NOMO-1 treated with dmso at 0.1 percent for 144 hours (cell line): ENCODE results near the gene SORCS1.

Experiments
- DNase-seq: peaks from one replicate; lab custom pipeline; 2025; ENCODE audit not compliant: unreplicated experiment; lab: John Stamatoyannopoulos, UW

SORCS1 gene

GRCh38 chr10:106826716-106827115 is 337.8 kb downstream of the SORCS1 start:
- DNase-seq: no peak

GRCh38 chr10:106825576-106826364 is 338.7 kb downstream of the SORCS1 start:
- DNase-seq: no peak

- no peak for DNase-seq
These were observed 343.9 kb downstream of the SORCS1 start for GRCh38 chr10:106820579-106820978.

GRCh38 chr10:106819490-106819889 is 345.0 kb downstream of the SORCS1 start:
- peak; percentile 6 for DNase-seq

- DNase-seq: no peak
These were observed 348.0 kb downstream of the SORCS1 start for GRCh38 chr10:106816318-106817085.

- peak; percentile 48 for DNase-seq
These were observed 349.0 kb downstream of the SORCS1 start for GRCh38 chr10:106815427-106816043.

GRCh38 chr10:106804992-106805582 is 359.4 kb downstream of the SORCS1 start:
- no peak for DNase-seq

GRCh38 chr10:106802949-106803348 is 361.6 kb downstream of the SORCS1 start:
- DNase-seq: no peak

- peak; percentile 15 for DNase-seq
These were observed 364.7 kb downstream of the SORCS1 start for GRCh38 chr10:106799776-106800175.

- DNase-seq: peak; percentile 15
These were observed 368.9 kb downstream of the SORCS1 start for GRCh38 chr10:106795619-106796018.

- no peak for DNase-seq
These were observed 370.9 kb downstream of the SORCS1 start for GRCh38 chr10:106793617-106794016.

GRCh38 chr10:106789623-106790022 is 374.9 kb downstream of the SORCS1 start:
- no peak for DNase-seq

GRCh38 chr10:106788982-106789381 is 375.5 kb downstream of the SORCS1 start:
- DNase-seq: no peak

GRCh38 chr10:106785528-106785927 is 379.0 kb downstream of the SORCS1 start:
- DNase-seq: no peak

- no peak for DNase-seq
These were observed 383.9 kb downstream of the SORCS1 start for GRCh38 chr10:106780632-106781031.

GRCh38 chr10:106777841-106778240 is 386.7 kb downstream of the SORCS1 start:
- DNase-seq: no peak

- no peak for DNase-seq
These were observed 389.4 kb downstream of the SORCS1 start for GRCh38 chr10:106775127-106775526.

- DNase-seq: no peak
These were observed 391.5 kb downstream of the SORCS1 start for GRCh38 chr10:106772957-106773356.

- DNase-seq: no peak
These were observed 393.4 kb downstream of the SORCS1 start for GRCh38 chr10:106771154-106771553.

GRCh38 chr10:106768204-106768603 is 396.3 kb downstream of the SORCS1 start:
- DNase-seq: no peak

- no peak for DNase-seq
These were observed 398.6 kb downstream of the SORCS1 start for GRCh38 chr10:106765928-106766327.
